SU-DHL-6 (cell line): ENCODE results near the gene AQP12B.
"Not testable (repeated sequence)": the region's sequence is repeated elsewhere in the genome, so short reads cannot be mapped to it uniquely, and the experiment has no call there.

Experiments used
- EZH2phosphoT487 ChIP-seq: fragments of 200-600 bp; sonication (generic), shearing (Covaris generic); conservative IDR thresholded peaks from 2 replicates; pipeline ENCODE4 v1.6.1; 2018; ENCODE audit warnings: mild to moderate bottlenecking, antibody characterized with exemption, low read length, moderate library complexity, mixed read lengths
- TF ChIP-seq, protein P1 (sequence below): fragments of 200-600 bp; sonication (generic); IDR thresholded peaks from one replicate; pipeline ENCODE4 v1.5.1; 2017; ENCODE audit warnings: antibody characterized with exemption, mild to moderate bottlenecking, low read length, moderate library complexity; ENCODE audit not compliant: insufficient read depth, poor library complexity, severe bottlenecking

DNA sequence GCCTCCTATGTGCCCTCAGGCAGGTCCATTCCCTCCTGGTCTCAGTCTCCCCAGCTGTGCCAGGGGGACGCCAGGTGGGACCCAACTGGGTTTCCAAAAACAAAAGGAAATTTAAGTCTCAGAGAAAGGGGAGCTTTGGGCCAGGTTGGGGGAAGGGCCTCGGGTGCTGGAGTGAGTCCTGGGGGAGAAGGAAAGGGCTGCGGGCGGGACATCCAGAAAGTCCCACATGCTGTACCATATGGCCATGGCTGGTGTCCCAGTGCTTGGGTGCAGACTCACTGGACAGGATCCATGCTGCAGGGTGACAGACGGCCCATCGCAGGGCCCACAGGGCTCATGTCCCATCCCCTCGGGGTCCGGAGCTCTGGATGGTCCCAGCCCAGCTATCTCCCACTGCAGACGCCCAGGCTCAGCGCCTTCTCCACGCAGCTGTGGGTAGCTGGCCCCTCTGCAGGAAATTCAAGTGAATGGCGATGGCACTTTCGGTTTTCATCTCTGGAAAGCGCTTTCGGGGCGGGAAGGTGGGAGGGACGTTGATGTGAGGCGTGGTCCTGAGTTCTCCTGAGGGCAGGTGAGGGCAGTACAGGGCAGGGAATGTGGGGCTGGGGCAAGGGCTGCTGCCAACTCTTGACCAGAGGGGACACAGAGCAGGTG lies 7.9 kb upstream of the AQP12B start:
- TF ChIP-seq, protein P1, sequence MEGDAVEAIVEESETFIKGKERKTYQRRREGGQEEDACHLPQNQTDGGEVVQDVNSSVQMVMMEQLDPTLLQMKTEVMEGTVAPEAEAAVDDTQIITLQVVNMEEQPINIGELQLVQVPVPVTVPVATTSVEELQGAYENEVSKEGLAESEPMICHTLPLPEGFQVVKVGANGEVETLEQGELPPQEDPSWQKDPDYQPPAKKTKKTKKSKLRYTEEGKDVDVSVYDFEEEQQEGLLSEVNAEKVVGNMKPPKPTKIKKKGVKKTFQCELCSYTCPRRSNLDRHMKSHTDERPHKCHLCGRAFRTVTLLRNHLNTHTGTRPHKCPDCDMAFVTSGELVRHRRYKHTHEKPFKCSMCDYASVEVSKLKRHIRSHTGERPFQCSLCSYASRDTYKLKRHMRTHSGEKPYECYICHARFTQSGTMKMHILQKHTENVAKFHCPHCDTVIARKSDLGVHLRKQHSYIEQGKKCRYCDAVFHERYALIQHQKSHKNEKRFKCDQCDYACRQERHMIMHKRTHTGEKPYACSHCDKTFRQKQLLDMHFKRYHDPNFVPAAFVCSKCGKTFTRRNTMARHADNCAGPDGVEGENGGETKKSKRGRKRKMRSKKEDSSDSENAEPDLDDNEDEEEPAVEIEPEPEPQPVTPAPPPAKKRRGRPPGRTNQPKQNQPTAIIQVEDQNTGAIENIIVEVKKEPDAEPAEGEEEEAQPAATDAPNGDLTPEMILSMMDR = not testable (repeated sequence)
- TF ChIP-seq EZH2phosphoT487 = not testable (repeated sequence)
